Activated CD4-positive, CD25-positive, alpha-beta regulatory T cell treated with anti-CD3 and anti-CD28 coated beads, Interleukin-2, amount 50 U/mL, for 24 hours (primary cell): Measurements from ENCODE around the gene OXER1.
A peak's percentile ranks its signal among the peaks of the same experiment; 100 is the strongest.
"Not testable (repeated sequence)": the region's sequence is repeated elsewhere in the genome, so short reads cannot be mapped to it uniquely, and the experiment has no call there.

ENCODE experiments used
- ATAC-seq, 2 donors: fragments of 150-1000 bp; cut with Tn5 transposase; one replicate each; pipeline ENCODE4 v1.10.0; 2021; ENCODE audit warnings: mild to moderate bottlenecking in 1 of 2, moderate library complexity in 1 of 2

OXER1 gene

DNA sequence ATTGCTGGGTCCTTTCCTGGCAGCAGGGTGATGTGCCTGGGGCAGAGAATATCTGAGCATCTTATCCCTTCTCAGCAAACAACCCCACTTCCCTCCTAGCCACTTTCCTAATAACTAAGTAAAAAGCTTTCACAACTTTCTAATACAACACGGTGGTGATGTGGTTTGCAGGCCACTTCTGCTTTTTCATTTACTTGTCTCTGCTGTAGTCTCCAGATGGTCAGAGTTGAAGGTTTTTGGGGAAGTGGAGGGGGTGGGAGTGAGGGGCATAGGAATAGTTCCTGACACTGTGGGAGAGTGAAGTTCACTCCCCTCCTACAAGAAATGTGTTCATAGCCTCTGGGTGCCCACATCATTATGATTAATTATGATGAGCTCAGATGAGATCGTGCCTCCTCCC, 11.6 kb downstream of the OXER1 start:
- peak in 1 of 2 donors; percentile 25 for ATAC-seq

DNA sequence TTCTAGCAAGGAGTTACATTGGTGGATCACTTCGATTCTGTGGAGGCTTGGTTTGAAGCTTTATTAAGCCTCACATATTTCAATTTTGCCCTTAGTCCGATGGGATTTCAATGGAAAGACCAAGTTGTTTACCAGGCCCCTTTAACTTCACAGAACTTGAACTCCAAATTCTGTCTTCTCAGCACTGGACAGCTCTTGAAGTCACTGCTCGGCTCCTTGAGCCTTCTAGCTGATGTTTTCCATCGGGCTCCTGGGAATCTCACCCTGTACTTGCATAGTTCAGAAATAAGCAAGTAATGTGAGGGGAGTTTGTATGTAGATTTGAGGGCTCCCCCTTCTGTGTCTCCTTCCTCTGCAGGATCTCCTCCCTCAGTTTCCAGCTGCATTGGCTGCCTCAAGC, 15.1 kb downstream of the OXER1 start:
- ATAC-seq = no peak

DNA sequence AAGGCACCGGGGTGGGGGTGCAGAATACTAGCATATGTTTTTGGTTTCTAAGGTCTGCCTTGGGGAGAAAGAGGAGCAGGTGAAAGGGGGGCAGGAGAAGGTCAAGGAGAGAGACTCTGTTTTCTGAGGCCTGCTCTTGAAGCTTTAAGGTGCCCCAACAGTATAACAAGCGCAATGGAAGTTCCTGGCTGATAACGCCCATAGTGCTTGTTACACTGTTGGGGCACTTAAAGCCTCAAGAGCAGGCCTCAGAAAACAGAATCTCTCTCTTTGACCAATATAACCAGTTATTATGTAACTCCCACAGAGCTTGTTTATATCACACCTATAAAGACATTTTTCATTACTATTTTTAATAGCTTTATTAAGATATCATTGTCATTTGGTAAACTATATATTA, 16.5 kb downstream of the OXER1 start:
- no peak for ATAC-seq

DNA sequence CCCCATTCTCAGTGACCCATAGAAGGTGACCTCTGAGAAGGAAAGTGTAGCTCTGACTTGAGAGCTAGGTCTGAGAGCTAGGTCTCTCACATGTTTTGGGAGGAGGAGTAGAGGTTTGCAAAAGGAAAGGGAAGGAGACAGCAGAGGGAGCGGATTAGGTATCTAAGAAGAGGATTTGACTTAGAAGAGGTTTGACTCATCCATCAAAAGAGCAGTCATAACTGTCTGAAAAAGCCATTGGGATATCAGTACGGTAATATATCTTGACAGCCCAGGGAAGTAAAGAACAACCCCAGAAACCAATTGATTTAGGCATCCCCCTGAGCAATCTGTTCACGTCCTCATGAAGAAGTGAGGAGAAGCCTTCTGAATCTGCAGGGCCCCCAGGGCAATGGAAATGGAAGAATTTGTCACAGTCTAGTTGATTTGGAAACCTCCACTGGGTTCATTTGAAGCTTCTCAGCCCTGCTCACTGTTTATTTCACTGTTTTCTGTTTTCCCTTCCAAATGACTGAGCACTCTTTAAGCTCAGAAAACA, 19.3 kb downstream of the OXER1 start:
- no peak for ATAC-seq

DNA sequence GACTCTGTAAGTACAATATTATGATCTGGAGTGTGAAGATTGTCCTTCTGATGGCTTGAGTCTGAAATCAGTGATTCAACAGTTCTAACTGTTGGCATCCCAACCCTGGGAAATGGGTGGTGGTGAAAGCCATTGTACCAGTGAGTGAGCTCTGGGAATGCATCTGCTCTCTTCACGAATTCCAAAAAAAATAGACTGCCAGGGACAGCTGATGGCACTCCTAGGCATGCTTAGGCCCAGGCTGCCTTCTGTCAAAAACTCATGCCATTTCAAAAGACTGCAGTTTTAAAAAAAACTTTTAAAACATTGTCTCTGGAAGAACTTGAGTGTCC, 20.3 kb downstream of the OXER1 start:
- ATAC-seq = no peak

DNA sequence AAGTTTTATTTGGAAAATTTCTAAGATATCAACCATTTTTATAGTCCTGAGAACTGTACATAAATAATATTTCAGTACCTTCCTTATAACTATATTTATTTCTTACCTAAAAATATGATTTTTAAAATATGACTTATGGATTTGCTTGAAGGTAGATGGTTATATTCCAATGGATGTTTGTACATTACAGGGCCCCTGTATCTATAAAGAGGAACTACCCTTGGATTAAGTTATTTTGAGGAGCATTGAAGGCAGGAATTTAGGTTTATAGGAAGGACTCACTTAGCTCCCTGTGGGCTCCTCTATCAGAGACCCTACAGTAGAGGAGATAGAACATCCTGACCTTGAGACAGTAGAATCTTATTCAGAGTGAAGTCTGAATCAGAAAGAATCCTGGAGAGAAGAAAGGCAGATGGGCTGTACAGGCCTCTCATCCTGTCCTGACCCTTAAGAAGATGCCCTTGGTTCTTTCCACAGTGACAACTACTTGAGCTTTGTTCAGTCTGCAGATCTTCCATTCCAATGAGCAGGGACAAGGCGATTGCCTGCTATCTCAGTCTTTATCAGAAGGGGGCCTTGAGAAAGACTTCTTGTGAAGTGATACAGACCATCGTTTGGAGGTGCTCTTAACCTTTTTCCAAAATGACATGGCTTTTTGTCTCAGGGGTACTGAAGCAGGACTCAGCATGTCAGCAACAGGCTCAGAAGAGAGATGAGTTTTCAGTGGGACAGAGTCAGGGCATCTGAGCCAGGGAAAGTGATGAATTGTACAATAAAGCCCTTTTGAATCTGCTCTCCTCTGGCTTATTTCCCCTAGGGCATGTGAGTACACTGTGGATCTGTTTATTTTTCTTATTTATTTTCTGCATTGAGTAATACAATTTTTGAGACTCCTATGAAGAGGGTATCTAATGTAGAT, 20.9 kb downstream of the OXER1 start:
- no peak for ATAC-seq

DNA sequence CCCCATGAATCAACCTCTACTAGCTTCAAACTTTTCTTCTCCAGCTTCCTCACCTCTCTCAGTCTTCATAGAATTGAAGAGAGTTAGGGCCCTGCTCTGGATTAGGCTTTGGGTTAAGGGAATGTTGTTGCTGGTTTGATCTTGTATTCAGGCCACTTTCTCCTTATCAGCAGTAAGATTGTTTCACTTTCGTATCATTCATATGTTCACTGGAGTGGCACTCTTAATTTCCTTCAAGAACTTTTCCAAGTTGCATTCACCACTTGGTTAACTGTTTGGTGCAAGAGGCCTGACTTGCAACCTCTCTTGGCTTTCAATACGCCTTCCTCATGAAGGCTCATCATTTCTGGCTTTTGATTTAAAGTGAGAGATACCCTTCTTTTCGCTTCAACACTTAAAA, 22.8 kb downstream of the OXER1 start:
- no peak for ATAC-seq

DNA sequence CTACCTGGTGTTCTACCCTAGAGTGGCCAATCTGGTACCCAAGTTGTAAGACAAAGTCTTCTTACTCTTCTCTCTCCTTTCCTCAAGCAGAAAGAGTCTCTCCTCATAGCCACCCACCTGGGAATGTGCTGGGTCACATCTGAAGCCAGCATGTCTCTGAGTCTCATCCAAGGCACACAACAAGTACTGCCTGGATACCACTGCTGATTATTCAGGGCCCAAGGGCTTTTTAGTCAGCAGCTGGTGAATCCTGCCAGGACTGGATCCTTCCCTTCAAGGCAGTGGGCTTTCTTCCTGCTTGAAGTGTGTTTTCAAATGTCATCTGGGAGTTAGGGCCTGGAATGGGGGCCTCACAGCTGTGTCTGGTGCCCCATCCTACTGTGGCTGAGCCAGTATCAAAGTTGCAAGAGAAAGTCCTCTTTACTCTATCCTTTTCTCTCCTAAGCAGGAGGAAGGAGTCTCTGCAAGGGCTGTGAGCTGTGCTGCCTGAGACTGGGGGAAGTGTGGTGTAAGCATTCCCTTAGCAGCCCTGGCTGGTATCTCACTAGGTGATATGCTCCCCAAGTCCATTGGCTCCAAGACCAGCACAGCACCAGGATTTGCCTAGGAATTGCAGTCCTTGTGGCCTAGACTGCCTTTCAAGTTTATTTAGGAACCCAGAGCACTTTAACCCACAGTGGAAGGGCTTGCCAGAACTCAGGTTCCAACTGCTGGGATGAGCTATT, 27.2 kb downstream of the OXER1 start:
- no peak for ATAC-seq

DNA sequence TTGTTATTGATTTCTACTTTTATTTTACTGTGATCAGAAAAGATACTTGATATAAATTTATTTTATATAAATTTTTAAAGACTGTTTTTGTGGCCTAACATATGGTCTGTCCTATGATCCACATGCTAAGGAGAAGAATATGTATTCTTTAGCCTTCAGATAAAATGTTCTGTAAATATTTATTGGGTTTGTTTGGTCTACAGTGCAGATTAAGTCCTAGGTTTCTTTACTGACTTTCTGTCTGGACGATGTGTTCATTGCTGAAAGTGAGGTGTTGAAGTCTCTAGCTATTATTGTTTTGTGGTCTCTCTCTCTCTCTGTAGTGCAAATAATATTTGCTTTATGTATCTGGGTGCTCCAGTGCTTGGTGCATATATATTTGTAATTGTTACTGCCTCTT, 30.1 kb downstream of the OXER1 start:
- no peak for ATAC-seq

DNA sequence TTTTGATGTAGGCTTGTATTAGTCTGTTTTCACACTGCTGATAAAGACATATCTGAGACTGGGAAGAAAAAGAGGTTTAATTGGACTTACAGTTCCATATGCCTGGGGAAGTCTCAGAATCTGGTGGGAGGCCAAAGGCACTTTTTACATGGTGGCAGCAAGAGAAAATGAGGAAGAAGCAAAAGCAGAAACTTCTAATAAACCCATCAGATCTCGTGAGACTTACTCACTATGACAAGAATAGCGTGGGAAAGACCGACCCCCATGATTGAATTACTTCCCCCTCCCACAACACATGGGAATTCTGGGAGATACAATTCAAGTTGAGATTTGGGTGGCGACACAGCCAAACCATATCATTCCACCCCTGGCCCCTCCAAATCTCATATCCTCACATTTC, 32.6 kb downstream of the OXER1 start:
- not testable (repeated sequence) for ATAC-seq

DNA sequence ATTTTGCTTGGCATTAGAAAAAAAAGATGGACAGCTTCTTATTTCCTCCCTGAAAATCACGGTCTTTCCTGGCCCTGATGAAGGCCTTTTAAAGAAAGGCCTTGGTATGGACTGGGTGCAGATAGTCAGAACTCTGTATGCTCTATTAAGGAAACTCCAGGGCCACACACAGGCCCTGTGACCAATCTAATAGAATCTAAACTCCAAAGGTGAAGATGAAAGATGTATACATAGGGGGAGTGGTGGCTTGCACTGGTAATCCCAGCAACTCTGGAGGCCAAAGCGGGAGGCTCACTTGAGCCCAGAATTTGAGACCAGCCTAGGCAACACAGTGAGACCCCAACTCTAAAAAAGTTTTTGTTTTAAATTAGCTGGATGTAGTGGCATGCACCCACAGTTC, 37.3 kb downstream of the OXER1 start:
- no peak for ATAC-seq

DNA sequence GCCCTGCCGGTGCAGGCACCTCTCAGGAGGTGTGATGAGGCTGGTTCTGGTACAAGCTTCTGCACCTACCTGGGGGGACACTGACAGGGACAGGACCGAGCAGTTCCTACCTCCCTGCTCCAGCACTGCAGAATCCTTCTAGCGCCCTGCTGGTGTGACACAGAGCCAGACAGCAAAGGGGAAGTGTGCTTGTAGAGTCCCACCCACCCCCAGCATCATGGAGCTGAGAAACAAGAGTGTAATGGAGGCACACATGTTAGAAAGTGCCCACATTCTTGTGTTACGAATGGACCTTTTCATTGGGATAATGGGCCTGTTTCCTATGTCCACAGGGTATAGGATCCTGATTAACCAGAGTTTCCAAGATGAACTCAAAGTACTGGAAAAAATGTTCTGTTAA, 38.3 kb downstream of the OXER1 start:
- no peak for ATAC-seq

DNA sequence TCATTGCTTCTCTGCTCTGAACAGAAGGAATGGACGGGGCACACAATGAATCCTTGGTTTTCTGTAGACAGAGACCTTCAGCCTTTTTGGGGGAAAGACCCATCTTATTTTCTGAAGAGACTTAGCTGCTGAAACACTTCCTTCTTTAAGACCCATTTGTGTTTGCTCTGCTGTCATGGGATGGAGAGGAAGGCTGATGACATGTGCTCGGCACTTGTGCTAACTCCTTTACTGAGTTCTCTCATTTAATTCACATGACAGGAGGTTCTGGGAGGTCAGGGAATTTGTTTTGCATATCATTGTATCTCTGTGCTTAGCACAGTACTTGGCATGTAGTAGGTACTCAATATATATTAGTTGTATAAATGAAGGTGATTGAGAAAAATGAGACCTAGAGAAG, 39.0 kb downstream of the OXER1 start:
- ATAC-seq = no peak

DNA sequence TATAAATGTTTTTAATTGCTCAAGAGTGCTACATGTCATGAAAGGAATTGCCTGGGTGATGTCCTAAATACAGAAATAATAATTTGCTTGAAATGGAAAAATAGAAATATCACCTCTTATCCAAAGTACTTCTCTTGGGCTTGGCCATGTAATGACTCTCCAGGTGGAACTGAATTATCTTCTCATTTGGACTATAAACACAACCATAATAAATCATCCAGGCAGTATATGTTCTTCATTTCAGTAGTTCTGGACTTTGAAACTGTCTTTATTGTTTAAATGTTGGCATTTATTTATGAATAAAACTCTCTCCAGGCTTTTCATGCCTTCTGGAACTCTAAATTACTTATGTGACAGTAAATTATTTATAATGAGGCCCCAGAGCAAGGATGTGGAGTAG, 40.5 kb downstream of the OXER1 start:
- no peak for ATAC-seq

DNA sequence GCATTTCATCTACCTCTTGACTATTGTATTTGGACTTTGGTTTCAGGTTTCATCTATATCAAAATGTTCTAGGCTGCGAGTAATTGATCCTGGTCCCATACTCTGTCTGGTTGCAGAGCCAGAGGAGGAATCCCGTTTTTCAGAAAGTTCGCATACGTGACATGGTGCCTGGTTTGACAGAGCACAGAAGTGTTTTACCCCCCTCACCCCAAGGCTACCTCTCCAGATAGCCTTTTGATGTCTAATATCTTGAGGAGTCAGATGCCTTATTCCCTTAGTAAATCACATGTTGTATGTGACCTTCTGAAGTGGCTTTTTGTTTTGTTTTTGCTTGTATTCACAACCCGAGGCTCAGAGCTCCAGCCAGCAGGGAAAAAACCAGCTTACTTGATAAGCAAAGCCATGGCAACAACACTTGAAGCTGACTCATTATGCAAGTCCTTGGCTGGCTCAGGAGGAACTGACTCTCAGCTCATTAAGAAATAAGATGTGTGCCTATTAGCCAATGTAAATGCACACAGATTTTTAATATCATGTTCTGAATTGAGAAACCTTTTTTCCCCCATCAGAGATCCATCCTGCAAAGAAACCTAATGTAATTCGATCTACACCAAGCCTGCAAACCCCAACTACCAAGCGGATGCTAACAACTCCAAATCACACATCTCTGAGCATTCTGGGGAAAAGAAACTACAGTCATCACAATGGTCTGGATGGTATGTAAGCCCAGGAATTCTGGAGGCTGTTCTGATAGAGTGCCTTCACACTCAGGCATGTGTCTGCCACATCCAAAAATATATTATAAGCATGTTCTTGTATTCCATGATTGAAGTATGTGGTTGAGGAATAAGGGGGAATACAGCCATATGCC, 41.4 kb downstream of the OXER1 start:
- ATAC-seq = peak; percentile 56 to 78

DNA sequence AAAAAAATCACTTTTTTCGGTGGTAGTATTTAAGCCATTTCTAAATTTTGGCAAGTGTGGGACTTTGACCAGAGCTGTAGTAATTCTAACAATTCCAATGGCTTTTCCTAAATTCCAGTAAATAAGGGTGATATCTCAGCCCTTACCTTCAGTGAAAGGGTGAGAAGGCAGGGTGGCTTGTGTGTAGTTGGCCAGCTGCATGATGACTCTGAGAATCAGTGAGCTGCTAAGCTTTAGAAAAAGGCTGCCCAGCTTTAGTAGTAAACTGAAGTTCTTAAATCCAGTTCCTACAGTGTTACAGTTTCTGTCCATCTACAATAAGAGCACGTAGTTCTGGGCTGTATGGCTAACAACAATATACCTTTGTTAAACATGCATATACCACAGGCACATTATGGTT, 42.0 kb downstream of the OXER1 start:
- ATAC-seq = no peak

DNA sequence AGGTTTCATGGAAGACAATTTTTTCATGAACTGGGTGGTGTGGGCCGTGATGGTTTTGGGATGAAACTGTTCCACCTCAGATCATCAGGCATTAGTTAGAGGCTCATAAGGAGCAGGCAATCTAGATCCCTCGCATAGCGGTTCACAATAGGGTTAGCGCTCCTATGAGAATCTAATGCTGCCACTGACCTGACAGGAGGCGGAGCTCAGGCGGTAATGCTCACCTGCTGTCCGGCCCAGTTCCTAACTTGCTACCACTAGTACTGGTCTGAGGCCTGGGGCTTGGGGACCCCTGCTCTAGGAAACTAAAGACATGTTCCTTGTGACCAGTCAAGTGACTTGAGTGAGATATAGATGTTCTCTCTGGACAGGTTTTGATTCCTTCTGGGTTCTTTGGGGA, 49.2 kb downstream of the OXER1 start:
- ATAC-seq = no peak

DNA sequence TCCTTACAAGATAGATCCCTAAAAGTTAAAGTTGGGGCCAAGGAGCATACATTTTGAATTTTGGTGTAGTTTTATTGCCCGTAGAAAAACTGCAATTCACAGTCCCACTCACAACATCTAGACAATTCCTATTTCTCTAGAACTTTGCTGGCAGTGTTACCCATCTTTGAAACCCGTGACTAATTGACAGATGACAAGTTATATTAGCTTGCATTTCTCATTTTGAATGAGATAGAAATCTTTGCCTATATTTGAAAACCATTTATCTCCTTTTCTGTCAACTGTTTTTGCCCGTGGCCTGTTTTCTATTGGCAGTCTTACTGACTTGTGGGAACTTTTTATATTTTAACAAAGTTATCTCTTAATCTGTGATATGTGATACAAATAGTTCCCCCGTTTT, 50.0 kb downstream of the OXER1 start:
- no peak for ATAC-seq

DNA sequence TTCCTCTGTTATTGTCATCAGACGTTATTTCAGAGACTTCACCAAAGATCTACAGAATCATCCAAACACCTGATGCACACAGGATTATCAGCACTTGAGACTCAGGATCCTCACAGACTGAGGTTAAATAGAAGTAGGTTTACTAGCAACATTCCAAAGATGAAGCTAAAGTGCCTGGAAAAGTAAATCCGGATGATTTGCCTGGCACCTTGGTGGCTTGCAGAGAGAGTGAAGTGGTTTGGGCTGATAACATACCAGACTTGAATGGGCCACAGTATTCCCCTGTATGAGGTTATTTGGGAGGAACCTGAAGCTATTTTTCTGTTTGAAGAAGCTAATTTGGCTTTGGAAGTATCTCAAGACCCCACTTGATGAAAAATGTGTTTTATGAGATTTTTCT, 51.0 kb downstream of the OXER1 start:
- no peak for ATAC-seq
